Measurements from ENCODE around the gene TBXAS1.

The TBXAS1 gene

DNA sequence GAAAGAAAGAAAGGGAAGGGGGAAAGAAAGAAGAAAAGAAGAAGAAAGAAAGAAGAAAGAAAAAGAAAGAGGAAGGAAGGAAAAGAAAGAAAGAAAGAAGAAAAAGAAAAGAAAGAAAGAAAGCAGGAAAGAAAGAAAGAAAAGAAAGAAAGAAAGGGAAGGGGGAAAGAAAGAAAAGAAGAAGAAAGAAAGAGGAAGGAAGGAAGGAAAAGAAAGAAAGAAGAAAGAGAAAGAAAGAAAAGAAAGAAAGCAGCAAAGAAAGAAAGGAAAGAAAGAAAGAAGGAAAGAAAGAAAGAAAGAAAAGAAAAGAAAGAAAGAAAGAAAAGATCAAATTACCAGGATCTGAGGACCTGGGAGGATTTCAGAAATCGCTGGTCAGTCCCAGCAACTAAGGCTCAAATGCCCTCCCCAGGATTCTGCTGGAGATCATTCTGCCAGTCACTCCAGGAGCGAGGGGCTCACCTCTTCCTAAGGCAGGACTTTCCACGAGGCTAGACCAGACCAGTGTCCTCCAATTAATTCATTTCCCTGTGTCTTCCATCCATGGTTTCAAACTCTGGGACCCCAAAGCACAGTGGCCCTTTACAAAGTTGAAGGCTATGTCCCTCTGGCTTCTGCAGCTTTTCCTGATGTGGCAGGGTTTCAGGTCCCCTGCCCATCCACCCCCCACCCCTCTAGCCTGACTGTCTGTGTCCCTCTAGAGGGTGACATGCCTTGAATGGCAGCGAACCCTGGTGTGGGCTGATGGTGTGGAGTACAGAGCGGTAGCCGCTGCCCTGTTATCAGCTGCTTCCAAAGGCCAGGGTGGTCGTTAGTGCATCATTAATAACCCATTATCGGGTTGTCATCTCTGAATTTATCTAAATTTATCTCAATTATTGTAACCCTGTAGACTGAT is 155.8 kb downstream of the TBXAS1 start:
- no peak for DNase-seq

DNA sequence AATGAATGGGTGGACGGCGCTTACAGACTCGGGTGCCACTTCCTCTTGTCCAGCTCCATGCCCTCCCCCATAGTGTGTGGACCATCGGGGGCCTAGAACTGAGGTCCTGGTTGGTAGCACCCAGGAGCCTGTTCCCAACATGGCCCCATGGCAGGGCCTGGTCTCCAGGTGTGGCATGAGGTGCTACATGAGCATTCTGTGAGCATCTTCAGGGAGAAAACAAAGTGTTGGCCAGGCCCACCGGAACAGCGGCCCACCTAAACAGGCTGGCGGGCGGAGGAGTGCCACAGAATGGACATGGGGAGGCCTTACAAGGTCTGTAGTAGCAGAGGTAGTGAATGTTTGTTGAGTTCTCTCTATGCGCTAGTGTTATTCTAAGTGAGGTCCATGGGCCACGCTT is 156.7 kb downstream of the TBXAS1 start:
- no peak for DNase-seq

DNA sequence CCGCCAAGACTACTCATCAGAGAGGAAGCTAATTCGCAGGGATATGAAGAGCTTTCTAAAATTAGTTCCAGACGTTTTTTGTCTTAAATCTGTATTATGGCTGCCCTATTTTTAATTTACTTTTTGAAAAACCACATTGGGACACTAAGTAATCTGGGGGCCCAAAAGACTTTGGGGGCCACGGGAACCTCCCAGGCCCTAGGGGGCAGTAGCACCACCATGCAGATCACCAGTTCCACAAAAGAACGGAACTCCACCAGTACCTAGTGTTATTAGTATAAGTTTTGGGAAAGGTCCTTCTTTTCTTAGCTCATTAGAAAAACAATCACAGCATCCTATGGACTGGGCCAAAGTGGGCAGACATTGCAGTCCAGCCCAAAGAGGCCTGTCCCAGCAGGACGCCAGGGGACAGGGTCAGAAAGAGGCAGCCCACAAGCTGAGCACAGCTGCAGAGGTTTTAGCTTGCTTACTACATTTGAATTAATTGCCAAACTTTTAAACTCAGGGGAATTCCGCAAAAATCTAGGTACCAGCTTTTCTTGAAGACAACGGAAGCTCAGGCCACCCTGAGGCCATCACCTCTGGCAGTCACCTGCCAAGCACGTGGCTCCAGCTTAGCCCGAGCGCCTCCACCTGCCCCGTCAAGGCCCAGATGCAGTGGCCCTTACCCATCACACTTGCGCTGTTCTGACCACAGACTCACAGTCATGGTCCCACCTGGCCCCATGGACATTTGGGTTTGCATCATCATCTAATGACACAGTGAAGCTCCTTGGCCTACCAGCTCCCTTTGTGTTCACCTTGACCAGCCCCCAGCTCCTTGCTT is 158.8 kb downstream of the TBXAS1 start:
- no peak for DNase-seq

GRCh38 chr7:139989366-139990141 is 160.5 kb downstream of the TBXAS1 start:
- no peak for DNase-seq

DNA sequence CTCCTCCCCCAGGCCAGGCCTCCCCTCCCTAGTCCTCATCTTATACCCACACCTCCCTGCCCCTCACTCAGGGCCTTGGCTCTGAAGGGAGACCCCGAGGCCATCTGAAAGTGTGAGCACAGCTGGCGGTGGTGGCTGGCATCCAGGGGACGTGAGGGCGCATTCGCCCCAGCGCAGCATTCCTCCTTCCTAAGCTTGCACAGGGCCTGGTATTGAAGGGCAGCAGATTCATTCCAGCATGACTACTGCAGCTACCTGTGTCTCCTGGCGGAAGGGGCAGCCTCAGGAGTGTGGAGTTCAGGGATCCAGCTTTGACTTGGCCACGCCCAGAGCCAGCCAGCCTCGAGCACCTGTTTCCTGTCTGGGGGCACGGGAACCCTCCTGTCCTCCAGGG is 161.1 kb downstream of the TBXAS1 start:
- no peak for DNase-seq

DNA sequence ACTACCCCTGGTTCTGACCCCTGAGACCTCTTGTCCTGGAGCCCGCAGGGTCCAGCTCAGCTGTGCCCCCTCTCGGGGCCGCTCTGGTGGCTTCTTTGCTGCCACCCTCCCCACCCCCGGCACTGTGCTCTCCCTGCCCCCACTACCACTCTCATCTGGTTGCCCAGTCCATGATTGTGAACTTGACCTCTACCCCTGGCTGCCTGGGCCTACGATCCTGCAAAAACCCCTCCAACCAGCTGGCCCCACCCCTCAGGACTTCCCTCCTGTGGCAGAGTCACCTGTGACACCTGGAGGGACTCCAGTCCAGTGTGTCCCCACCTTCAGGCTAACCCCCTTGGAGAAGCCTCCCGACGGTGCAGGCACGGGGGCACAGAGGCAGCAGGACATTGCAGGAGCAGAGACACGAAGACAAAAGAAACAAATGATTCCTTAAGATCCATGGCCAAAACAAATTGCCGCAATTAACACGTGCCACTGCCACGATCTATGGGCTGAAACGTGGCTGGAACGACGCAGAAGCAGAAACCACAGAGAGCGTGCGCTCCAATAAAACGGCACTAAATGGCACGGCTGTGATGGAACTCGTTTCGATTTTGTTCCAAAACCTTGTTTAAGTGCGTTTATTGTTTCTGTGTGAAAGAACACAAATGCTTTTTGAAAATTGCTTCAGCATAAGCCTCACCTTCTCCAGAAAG is 161.7 kb downstream of the TBXAS1 start:
- no peak for DNase-seq

GRCh38 chr7:139991269-139991666 is 162.2 kb downstream of the TBXAS1 start:
- no peak for DNase-seq

- no peak for DNase-seq
Measured at GRCh38 chr7:139991911-139992310, 162.8 kb downstream of the TBXAS1 start.

GRCh38 chr7:139992353-139993044 is 163.4 kb downstream of the TBXAS1 start:
- DNase-seq, result no peak

DNA sequence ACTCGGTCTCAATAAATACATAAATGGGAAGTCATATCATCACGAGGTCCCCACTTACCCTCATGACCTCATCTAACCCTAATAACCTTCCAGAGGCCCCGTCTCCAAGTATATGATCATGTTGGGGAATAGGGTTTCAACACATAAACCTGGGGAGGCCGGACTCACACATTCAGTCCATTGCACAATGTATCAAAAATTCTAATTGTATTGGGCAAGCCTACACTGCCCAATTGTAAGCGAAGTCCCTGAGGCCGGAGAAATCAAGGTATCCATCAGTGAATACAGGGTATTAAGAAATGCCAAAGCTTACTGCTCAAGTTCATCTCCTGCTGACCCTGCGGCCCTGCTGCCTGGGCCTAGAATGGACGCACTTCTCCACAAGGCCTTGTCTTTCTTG is 164.1 kb downstream of the TBXAS1 start:
- DNase-seq, result no peak

- DNase-seq, result no peak
Measured at GRCh38 chr7:139993592-139993991, 164.5 kb downstream of the TBXAS1 start.

GRCh38 chr7:139994356-139994755 is 165.3 kb downstream of the TBXAS1 start:
- DNase-seq, result no peak

- DNase-seq, result no peak
Measured at GRCh38 chr7:139995017-139995915, 166.2 kb downstream of the TBXAS1 start.

GRCh38 chr7:139998572-139998971 is 169.5 kb downstream of the TBXAS1 start:
- DNase-seq, result no peak

DNA sequence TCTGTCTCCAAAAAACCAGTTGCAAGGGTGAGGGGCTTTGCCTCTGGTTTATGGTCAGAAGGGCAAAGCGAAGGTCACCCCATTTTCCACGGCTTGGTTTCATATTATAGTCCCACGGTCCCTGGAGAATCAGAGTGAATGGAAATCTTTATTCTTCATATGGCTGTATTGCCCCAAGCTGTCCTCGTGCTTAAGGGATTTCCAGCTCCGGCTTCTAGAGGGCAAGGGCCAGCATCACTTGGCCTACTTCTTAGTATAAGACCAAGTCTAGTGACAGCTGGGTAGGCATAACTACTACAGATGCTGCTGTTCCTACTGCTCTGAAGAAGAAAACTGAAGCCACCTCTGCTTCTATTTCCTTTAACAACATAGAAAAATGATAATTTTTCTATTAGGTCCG is 170.5 kb downstream of the TBXAS1 start:
- DNase-seq, result no peak

DNA sequence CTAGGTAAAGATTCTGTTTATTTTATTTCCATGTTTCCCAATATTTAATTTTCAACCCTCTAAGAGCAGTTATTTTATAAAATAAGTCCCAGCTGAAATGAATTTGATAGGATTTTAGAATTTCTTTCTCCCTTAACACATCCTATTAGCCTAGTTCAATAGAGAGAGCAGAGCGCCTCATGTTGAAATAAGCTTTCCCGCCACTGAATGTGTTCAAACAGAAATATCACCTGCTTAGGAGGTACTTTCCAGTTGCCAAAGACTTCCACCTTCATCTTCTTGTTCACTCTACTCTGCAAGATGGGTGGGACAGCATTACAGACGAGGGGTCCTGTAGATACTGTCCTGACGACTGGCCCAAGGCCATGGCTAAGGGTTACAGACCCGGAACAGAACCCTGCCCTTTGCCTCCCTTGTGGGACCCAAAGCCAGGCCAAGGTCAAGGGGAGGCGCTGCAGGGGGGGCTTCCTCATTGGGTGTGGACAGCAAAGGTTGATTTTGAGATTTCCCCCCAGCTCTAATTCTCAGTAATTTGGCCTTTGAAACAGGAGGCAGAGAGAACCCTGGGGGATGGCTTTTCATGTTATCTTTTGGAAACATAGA is 171.7 kb downstream of the TBXAS1 start:
- no peak for DNase-seq

GRCh38 chr7:140003913-140004382 is 174.9 kb downstream of the TBXAS1 start:
- DNase-seq, result peak in 1 of 2 experiments; percentile 6

GRCh38 chr7:140004672-140005071 is 175.6 kb downstream of the TBXAS1 start:
- no peak for DNase-seq

- DNase-seq, result no peak
Measured at GRCh38 chr7:140005341-140005740, 176.3 kb downstream of the TBXAS1 start.

Data from activated CD4-positive, alpha-beta T cell treated with anti-CD3 and anti-CD28 coated beads, Interleukin-2, amount 50 U/mL, for 4 hours (primary cell).